Lung (tissue), 12 donors: ENCODE measurements around the gene ZNF695. TPM values are rescaled to one million over a fixed set of nuclear protein-coding genes. Genes with fewer than 3 reads are reported as not detected.

Experiments
- ATAC-seq: fragments of 200-7000 bp; cut with Tn5 transposase; one replicate; pipeline ENCODE4 v1.9.1; 2020; ENCODE audit warnings: moderate number of reproducible peaks; ENCODE audit not compliant: insufficient read depth, low FRiP score
- DNase-seq, 3 donors: peaks; one replicate each; pipeline ENCODE4 v3.0.0-alpha.2; 2013 to 2017
- H3K27ac ChIP-seq, 2 donors: one replicate each; pipeline ENCODE4 v1.5.1; 2013; ENCODE audit warnings: mild to moderate bottlenecking in 2 of 2, moderate library complexity in 2 of 2, control low read depth in 1 of 2, inconsistent platforms in 1 of 2, low read depth in 1 of 2, low read length in 1 of 2
- H3K27me3 ChIP-seq, 3 donors: one replicate each; pipeline ENCODE4 v1.5.1; 2013; ENCODE audit warnings: low read length in 2 of 3; ENCODE audit not compliant: control insufficient read depth in 3 of 3, insufficient read depth in 3 of 3
- H3K36me3 ChIP-seq, 4 donors: one replicate each; pipeline ENCODE4 v1.5.1; 2013; ENCODE audit warnings: low read length in 4 of 4, mild to moderate bottlenecking in 1 of 4, moderate library complexity in 1 of 4; ENCODE audit not compliant: control insufficient read depth in 4 of 4, insufficient read depth in 4 of 4
- H3K4me1 ChIP-seq, 5 donors: one replicate each; pipeline ENCODE4 v1.5.1; 2013; ENCODE audit warnings: low read length in 5 of 5, mild to moderate bottlenecking in 2 of 5, moderate library complexity in 1 of 5; ENCODE audit not compliant: control insufficient read depth in 5 of 5, insufficient read depth in 5 of 5
- H3K4me3 ChIP-seq: one replicate; pipeline ENCODE4 v1.5.1; 2013; ENCODE audit warnings: mild to moderate bottlenecking, control low read depth, moderate library complexity
- H3K9ac ChIP-seq, 2 donors: one replicate each; pipeline ENCODE4 v1.5.1; 2013; ENCODE audit warnings: low read length in 2 of 2, control low read depth in 1 of 2; ENCODE audit not compliant: insufficient read depth in 1 of 2
- H3K9me3 ChIP-seq, 4 donors: one replicate each; pipeline ENCODE4 v1.5.1; 2013; ENCODE audit warnings: low read length in 3 of 4, mild to moderate bottlenecking in 1 of 4, moderate library complexity in 1 of 4; ENCODE audit not compliant: control insufficient read depth in 4 of 4, insufficient read depth in 3 of 4
- WGBS, 2 donors: extraction: QIAGEN DNeasy Blood & Tissue Kit; methylation state at CpG; one replicate each; pipeline ENCODE4 v1.1.7; 2013; 5-methylcytosine and 5-hydroxymethylcytosine counted together
- polyA plus RNA-seq, 2 donors: library from polyadenylated mRNA; stranded (reverse); fragments of 200-250 nt; gene quantifications; one replicate each; pipeline ENCODE4 v1.2.1, GENCODE V29; 2013
- total RNA-seq, 2 donors: library from RNA; depleted of rRNA in 1 of 2; stranded (reverse); fragments of >200 nt in 1 of 2; gene quantifications; one replicate each; pipeline ENCODE4 v1.2.1, GENCODE V29; 2014 to 2021
- TF ChIP-seq, protein P1 (sequence below): IDR thresholded peaks from 2 replicates; pipeline ENCODE4 v1.5.1; 2012; ENCODE audit warnings: mild to moderate bottlenecking; ENCODE audit errors: control extremely low read depth, extremely low read depth
- donor health status: control.
- donor health status: control.
- donor health status: Bipolar disorder and iron deficiency.
- donor health status: healthy.
- donor health status: DM: yes; HTN: yes; CAD: no.

ZNF695 gene
- total and polyA plus RNA-seq, 4 donors: 0.23 to 1.4 (median 0.61) TPM; not detected in 1

- Histone ChIP-seq H3K27ac (no peak overlapping the region), H3K4me1 (no peaks in the 10 kb centered on the region), H3K4me3 (no peak overlapping the region), H3K36me3 (no peaks in the 10 kb centered on the region), H3K27me3 (no peaks in the 10 kb centered on the region), H3K9ac (no peak overlapping the region), H3K9me3 (peaks cover 0 to 4% (median 0%) of the 10 kb centered on the region in 4 donors)
- ATAC-seq (no peak), DNase-seq (no peak)
- 91 to 94% methylated on average over 3 of the region's 3 CpGs for whole genome bisulfite sequencing, 2 donors
- TF ChIP-seq, protein P1, sequence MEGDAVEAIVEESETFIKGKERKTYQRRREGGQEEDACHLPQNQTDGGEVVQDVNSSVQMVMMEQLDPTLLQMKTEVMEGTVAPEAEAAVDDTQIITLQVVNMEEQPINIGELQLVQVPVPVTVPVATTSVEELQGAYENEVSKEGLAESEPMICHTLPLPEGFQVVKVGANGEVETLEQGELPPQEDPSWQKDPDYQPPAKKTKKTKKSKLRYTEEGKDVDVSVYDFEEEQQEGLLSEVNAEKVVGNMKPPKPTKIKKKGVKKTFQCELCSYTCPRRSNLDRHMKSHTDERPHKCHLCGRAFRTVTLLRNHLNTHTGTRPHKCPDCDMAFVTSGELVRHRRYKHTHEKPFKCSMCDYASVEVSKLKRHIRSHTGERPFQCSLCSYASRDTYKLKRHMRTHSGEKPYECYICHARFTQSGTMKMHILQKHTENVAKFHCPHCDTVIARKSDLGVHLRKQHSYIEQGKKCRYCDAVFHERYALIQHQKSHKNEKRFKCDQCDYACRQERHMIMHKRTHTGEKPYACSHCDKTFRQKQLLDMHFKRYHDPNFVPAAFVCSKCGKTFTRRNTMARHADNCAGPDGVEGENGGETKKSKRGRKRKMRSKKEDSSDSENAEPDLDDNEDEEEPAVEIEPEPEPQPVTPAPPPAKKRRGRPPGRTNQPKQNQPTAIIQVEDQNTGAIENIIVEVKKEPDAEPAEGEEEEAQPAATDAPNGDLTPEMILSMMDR: no peak
These were observed 57.9 kb downstream of the ZNF695 start for GRCh38 chr1:246949956-246950355.

DNA sequence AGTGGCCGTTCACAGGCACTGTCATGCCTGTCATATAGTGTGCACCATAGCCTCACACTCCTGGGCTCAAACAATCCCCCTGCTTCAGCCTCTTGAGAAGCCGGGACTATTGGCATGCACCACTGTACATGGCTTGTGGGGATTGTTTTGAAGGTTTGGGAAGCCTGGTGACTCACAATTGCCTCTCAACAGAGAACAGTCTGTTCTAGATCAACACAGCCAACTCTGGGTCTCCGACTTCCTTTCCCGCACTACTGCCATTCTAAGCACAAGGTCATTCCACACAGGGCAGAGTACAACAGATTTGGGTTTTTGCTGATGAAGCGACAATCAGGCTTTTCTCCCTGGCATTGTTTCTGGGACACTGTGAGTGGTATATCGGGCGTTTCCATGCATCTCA is 60.6 kb downstream of the ZNF695 start:
- peak; percentile 80 for ATAC-seq
- Histone ChIP-seq H3K36me3 (no peaks in the 10 kb centered on the region), H3K27me3 (no peaks in the 10 kb centered on the region), H3K27ac (no peak overlapping the region), H3K9ac (no peak overlapping the region), H3K9me3 (peaks cover 0 to 4% (median 0%) of the 10 kb centered on the region in 4 donors), H3K4me1 (no peaks in the 10 kb centered on the region), H3K4me3 (no peak overlapping the region)
- WGBS, 2 donors: 79 to 89% methylated on average over 7 of the region's 7 CpGs
- no peak for DNase-seq
- TF ChIP-seq, protein P1: no peak

- TF ChIP-seq, protein P1: no peak
- no peak overlapping the region for H3K4me3 ChIP-seq
- no peak overlapping the region for H3K9ac ChIP-seq
- H3K4me1 ChIP-seq: no peaks in the 10 kb centered on the region
- DNase-seq (no peak), ATAC-seq (no peak)
- 83 to 95% methylated on average over 6 of the region's 6 CpGs for whole genome bisulfite sequencing, 2 donors
- H3K9me3 ChIP-seq: peaks cover 0 to 2% (median 0%) of the 10 kb centered on the region in 4 donors
- H3K27ac ChIP-seq: no peak overlapping the region
- no peaks in the 10 kb centered on the region for H3K36me3 ChIP-seq
- H3K27me3 ChIP-seq: no peaks in the 10 kb centered on the region
These were observed 61.5 kb downstream of the ZNF695 start for GRCh38 chr1:246946366-246946765.

Other genes starting within 250 kb of the ZNF695 start
- gene AHCTF1, start 76.1 kb downstream of the ZNF695 start, total RNA-seq: 10 to 100 TPM; 31.1 to 44.3 TPM
- gene AHCTF1, start 76.1 kb downstream of the ZNF695 start, polyA plus RNA-seq: 10 to 100 TPM in 1 of 2 donors, 1 to 10 TPM in 1; 7.9 to 13.3 TPM
- gene ZNF670, start 70.8 kb upstream of the ZNF695 start, total RNA-seq: 1 to 10 TPM; 3.3 to 4.6 TPM
- gene ZNF670, start 70.8 kb upstream of the ZNF695 start, polyA plus RNA-seq: 1 to 10 TPM; 1.0 to 2.4 TPM
- gene ZNF669, start 96.3 kb upstream of the ZNF695 start, total RNA-seq: 1 to 10 TPM; 6.4 to 7.5 TPM
- 1 to 10 TPM; 4.5 to 4.7 TPM for gene ZNF669, start 96.3 kb upstream of the ZNF695 start, polyA plus RNA-seq
- gene ZNF124, start 164.0 kb upstream of the ZNF695 start, total RNA-seq: 10 to 100 TPM; 18.9 to 55.1 TPM
- 1 to 10 TPM; 2.1 to 3.0 TPM for gene ZNF124, start 164.0 kb upstream of the ZNF695 start, polyA plus RNA-seq
- gene VN1R5, start 248.0 kb upstream of the ZNF695 start, total RNA-seq: not detected
- not detected for gene VN1R5, start 248.0 kb upstream of the ZNF695 start, polyA plus RNA-seq